Skeletal muscle cell (primary cell): ENCODE data around the gene C20orf204.

Source experiments
- DNase-seq: peaks from one replicate; pipeline ENCODE4 v3.0.0-alpha.2; 2010; ENCODE audit warnings: low read depth
- H3K4me3 ChIP-seq: 2 replicates; pipeline ENCODE4 v1.5.1; 2011; ENCODE audit warnings: low read depth, mild to moderate bottlenecking, control low read depth, low read length, moderate library complexity

C20orf204 gene

GRCh38 chr20:64039293-64040160 lies 3.5 kb downstream of the C20orf204 start:
- peak overlapping the region; percentile 37 for H3K4me3 ChIP-seq
- no peak for DNase-seq

- no peak overlapping the region for H3K4me3 ChIP-seq
- no peak for DNase-seq
These were observed 4.5 kb downstream of the C20orf204 start for GRCh38 chr20:64040231-64041039.

GRCh38 chr20:64041040-64041780 lies 5.2 kb downstream of the C20orf204 start:
- no peak overlapping the region for H3K4me3 ChIP-seq
- no peak for DNase-seq

GRCh38 chr20:64041781-64042053 lies 5.7 kb downstream of the C20orf204 start:
- DNase-seq, result no peak

GRCh38 chr20:64042054-64042781 lies 6.2 kb downstream of the C20orf204 start:
- DNase-seq, result no peak
- peak overlapping the region; percentile 38 for H3K4me3 ChIP-seq

More at GRCh38 chr20:64041781-64042053, 5.7 kb downstream of the C20orf204 start:
- H3K4me3 ChIP-seq, result no peak overlapping the region

- no peak for DNase-seq
- H3K4me3 ChIP-seq, result no peak overlapping the region
These were observed 7.8 kb downstream of the C20orf204 start for GRCh38 chr20:64043768-64044167.

GRCh38 chr20:64044484-64045247 lies 8.7 kb downstream of the C20orf204 start:
- no peak overlapping the region for H3K4me3 ChIP-seq
- DNase-seq, result no peak

GRCh38 chr20:64045346-64046011 lies 9.5 kb downstream of the C20orf204 start:
- no peak overlapping the region for H3K4me3 ChIP-seq
- DNase-seq, result no peak

- no peak overlapping the region for H3K4me3 ChIP-seq
- DNase-seq, result no peak
These were observed 11.0 kb downstream of the C20orf204 start for GRCh38 chr20:64047046-64047389.

GRCh38 chr20:64047968-64048401 lies 12.0 kb downstream of the C20orf204 start:
- no peak overlapping the region for H3K4me3 ChIP-seq
- DNase-seq, result no peak

- DNase-seq, result no peak
- H3K4me3 ChIP-seq, result no peak overlapping the region
These were observed 12.5 kb downstream of the C20orf204 start for GRCh38 chr20:64048402-64049044.

GRCh38 chr20:64049060-64049877 lies 13.3 kb downstream of the C20orf204 start, which contains the start of gene SOX18:
SOX18 (minus strand) TSS chr20:64049639; CDS start chr20:64049516, 123 bp downstream.
- peak within 1 kb of the TSS; percentile 15 for H3K4me3 ChIP-seq
- DNase-seq, result no peak

- peak overlapping the region; percentile 15 for H3K4me3 ChIP-seq
- no peak for DNase-seq
These were observed 13.9 kb downstream of the C20orf204 start for GRCh38 chr20:64049878-64050260.

GRCh38 chr20:64050261-64051032 lies 14.5 kb downstream of the C20orf204 start:
- no peak for DNase-seq

GRCh38 chr20:64051033-64051452 lies 15.1 kb downstream of the C20orf204 start:
- H3K4me3 ChIP-seq, result no peak overlapping the region
- no peak for DNase-seq

More at GRCh38 chr20:64050261-64051032, 14.5 kb downstream of the C20orf204 start:
- H3K4me3 ChIP-seq, result no peak overlapping the region
